Ovary (tissue), 9 donors: ENCODE measurements around the gene RBM25. TPM values are rescaled to one million over a fixed set of nuclear protein-coding genes. Genes with fewer than 3 reads are reported as not detected.

Experiments
- DNase-seq, 5 donors: peaks; one replicate each; pipeline ENCODE4 v3.0.0-alpha.2; 2019 to 2020
- H3K27ac ChIP-seq, 2 donors: fragments of 200-600 bp; one replicate each; pipeline versions ENCODE4 v1.5.1 to v1.8.0; 2019 to 2022
- H3K27me3 ChIP-seq: fragments of 200-600 bp; one replicate; pipeline ENCODE4 v1.8.0; 2022
- H3K36me3 ChIP-seq: fragments of 200-600 bp; sonication (generic); one replicate; pipeline ENCODE4 v1.5.1; 2019
- H3K4me1 ChIP-seq: one replicate; pipeline ENCODE4 v1.8.1; 2013; ENCODE audit warnings: mild to moderate bottlenecking, moderate library complexity; ENCODE audit not compliant: insufficient read depth
- H3K4me3 ChIP-seq: fragments of 200-600 bp; sonication (generic); one replicate; pipeline ENCODE4 v1.5.1; 2017
- H3K9me3 ChIP-seq, 2 donors: fragments of 200-600 bp in 1 of 2; sonication (generic) in 1 of 2; one replicate each; pipeline versions ENCODE4 v1.5.1 to v1.8.1; 2013 to 2019; ENCODE audit warnings: mild to moderate bottlenecking in 1 of 2, moderate library complexity in 1 of 2
- EP300 ChIP-seq: sonication (generic); formaldehyde crosslinking; IDR thresholded peaks from one replicate; pipeline ENCODE4 v1.6.1; 2017; ENCODE audit warnings: antibody characterized with exemption
- POLR2A ChIP-seq: fragments of 450-650 bp; IDR thresholded peaks from one replicate; pipeline ENCODE4 v1.6.1; 2017; ENCODE audit warnings: antibody characterized with exemption, mild to moderate bottlenecking, moderate library complexity
- WGBS, 3 donors: extraction: QIAGEN DNeasy Blood & Tissue Kit in 1 of 3; methylation state at CpG; one replicate each; pipeline versions ENCODE4 v1.1.5 to v1.1.7; 2013 to 2017; 5-methylcytosine and 5-hydroxymethylcytosine counted together
- intact Hi-C, 4 donors: fragments of 100-400 bp; cut with DNase I; formaldehyde crosslinking; loops; one replicate each; pipeline versions ENCODE4 v1.11.0 to v1.15.1; 2022 to 2023
- polyA plus RNA-seq, 2 donors: library from polyadenylated mRNA; stranded (reverse); fragments of 200-250 nt in 1 of 2; fragments of 350-450 nt in 1 of 2; fragmentation: Illumina TruSeq in 1 of 2; extraction: RNeasy Lipid Tissue Mini Kit (QIAGEN cat#74804) in 1 of 2; gene quantifications; one replicate each; pipeline ENCODE4 v1.2.3, GENCODE V29; 2013 to 2014
- total RNA-seq, 7 donors: library from RNA; depleted of rRNA in 2 of 7; stranded (reverse); fragments of >200 nt in 2 of 7; fragmentation: NEBNext Ultra II Directional in 3 of 7; extraction: Animal tissue kit (Norgen Biotek cat#: 25700) in 3 of 7; gene quantifications; one replicate each; pipeline versions ENCODE4 v1.1.0 to v1.2.4, GENCODE V29; 2016 to 2023
- TF ChIP-seq, protein P1 (sequence below), 3 donors: fragments of 450-650 bp in 2 of 3; fragments of 200-600 bp in 1 of 3; IDR thresholded peaks; one replicate each; pipeline versions ENCODE4 v1.5.1 to v1.8.0; 2016 to 2022; ENCODE audit warnings: antibody characterized with exemption in 3 of 3, mild to moderate bottlenecking in 1 of 3
- donor health status: DM: no; HTN: no; CAD: no; lungs with moderate emphysema.
- donor health status: DM: no; HTN: no; CAD: no.
- donor health status: Bipolar disorder and iron deficiency.
- donor health status: DM: yes; HTN: yes; CAD: no.
- donor health status: DM: no; HTN: no; CAD: no.
- donor health status: DM: yes; HTN: yes; CAD: no.

The RBM25 gene
- total and polyA plus RNA-seq, 9 donors = 29.1 to 81.0 (median 61.1) TPM

DNA sequence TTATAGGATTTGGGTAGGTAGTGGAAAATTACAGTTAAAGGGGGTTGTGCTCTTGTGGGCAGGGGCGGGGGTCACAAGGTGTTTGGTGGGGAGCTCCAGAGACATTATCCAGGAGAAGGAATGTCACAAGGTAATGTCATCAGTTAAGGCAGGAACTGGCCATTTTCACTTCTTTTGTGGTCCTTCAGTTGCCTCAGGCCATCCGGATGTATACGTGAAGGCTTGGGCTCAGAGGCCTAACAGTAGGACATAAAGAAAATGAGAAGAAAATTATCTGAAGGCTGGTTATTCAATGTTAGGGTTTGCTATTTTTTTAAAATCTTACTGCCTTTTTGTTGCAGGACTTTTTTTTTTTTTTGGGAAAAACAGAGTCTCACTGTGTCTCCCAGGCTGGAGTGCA lies 75.5 kb downstream of the RBM25 start:
- intact Hi-C loops = no loop called here
- H3K4me1 ChIP-seq = peaks cover 8% of the 10 kb centered on the region
- no peak for DNase-seq
- no peak for TF ChIP-seq POLR2A
- TF ChIP-seq, protein P1, sequence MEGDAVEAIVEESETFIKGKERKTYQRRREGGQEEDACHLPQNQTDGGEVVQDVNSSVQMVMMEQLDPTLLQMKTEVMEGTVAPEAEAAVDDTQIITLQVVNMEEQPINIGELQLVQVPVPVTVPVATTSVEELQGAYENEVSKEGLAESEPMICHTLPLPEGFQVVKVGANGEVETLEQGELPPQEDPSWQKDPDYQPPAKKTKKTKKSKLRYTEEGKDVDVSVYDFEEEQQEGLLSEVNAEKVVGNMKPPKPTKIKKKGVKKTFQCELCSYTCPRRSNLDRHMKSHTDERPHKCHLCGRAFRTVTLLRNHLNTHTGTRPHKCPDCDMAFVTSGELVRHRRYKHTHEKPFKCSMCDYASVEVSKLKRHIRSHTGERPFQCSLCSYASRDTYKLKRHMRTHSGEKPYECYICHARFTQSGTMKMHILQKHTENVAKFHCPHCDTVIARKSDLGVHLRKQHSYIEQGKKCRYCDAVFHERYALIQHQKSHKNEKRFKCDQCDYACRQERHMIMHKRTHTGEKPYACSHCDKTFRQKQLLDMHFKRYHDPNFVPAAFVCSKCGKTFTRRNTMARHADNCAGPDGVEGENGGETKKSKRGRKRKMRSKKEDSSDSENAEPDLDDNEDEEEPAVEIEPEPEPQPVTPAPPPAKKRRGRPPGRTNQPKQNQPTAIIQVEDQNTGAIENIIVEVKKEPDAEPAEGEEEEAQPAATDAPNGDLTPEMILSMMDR (IDR thresholded peaks at IDR 0.05) = no peak
- 91 to 95% (median 93%) methylated on average over 3 of the region's 3 CpGs for WGBS, 3 donors
- no peaks in the 10 kb centered on the region for H3K27me3 ChIP-seq
- no peaks in the 10 kb centered on the region for H3K9me3 ChIP-seq
- no peak overlapping the region for H3K4me3 ChIP-seq
- H3K27ac ChIP-seq = no peak overlapping the region
- H3K36me3 ChIP-seq = no peaks in the 10 kb centered on the region

DNA sequence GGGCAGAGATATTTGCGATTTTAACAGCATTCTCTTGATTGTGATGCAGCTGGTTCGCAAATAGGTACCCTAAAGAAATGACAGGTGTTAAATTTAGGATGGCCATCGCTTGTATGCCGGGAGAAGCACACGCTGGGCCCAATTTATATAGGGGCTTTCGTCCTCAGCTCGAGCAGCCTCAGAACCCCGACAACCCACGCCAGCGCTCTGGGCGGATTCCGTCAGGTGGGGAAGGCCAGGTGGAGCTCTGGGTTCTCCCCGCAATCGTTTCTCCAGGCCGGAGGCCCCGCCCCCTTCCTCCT lies 77.7 kb downstream of the RBM25 start:
- WGBS, 3 donors = 0 to 1% (median 1%) methylated on average over 15 to 16 of the region's 16 CpGs
- peaks cover 12% of the 10 kb centered on the region for H3K4me1 ChIP-seq
- peak overlapping the region; percentile 89 for H3K4me3 ChIP-seq
- no peaks in the 10 kb centered on the region for H3K9me3 ChIP-seq
- peak overlapping the region in 1 of 2 donors; percentile 81 for H3K27ac ChIP-seq
- intact Hi-C loops = no loop called here
- H3K36me3 ChIP-seq = no peaks in the 10 kb centered on the region
- H3K27me3 ChIP-seq = no peaks in the 10 kb centered on the region
- DNase-seq = no peak
- TF ChIP-seq EP300 (no peak), POLR2A (no peak)
- TF ChIP-seq, protein P1 (IDR thresholded peaks at IDR 0.05) = no peak

DNA sequence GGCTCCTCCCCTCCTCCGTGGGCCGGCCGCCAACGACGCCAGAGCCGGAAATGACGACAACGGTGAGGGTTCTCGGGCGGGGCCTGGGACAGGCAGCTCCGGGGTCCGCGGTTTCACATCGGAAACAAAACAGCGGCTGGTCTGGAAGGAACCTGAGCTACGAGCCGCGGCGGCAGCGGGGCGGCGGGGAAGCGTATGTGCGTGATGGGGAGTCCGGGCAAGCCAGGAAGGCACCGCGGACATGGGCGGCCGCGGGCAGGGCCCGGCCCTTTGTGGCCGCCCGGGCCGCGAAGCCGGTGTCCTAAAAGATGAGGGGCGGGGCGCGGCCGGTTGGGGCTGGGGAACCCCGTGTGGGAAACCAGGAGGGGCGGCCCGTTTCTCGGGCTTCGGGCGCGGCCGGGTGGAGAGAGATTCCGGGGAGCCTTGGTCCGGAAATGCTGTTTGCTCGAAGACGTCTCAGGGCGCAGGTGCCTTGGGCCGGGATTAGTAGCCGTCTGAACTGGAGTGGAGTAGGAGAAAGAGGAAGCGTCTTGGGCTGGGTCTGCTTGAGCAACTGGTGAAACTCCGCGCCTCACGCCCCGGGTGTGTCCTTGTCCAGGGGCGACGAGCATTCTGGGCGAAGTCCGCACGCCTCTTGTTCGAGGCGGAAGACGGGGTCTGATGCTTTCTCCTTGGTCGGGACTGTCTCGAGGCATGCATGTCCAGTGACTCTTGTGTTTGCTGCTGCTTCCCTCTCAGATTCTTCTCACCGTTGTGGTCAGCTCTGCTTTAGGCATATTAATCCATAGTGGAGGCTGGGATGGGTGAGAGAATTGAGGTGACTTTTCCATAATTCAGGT lies 78.3 kb downstream of the RBM25 start, which contains the start of gene PSEN1:
PSEN1 (plus strand) TSS at position 121 of the 839 bp plus-strand sequence. CDS start 11,513 bp downstream, outside the sequence.
- WGBS, 3 donors = 1% methylated on average over 53 to 71 of the region's 71 CpGs
- H3K36me3 ChIP-seq = no peaks in the 10 kb centered on the region
- intact Hi-C loops = no loop called here
- H3K27ac ChIP-seq = peak within 1 kb of the TSS; percentile 79 to 81
- peaks cover 13% of the 10 kb centered on the region for H3K4me1 ChIP-seq
- H3K4me3 ChIP-seq = peak within 1 kb of the TSS; percentile 89
- DNase-seq = peak; percentile 94 to 99 (median 98)
- no peaks in the 10 kb centered on the region for H3K27me3 ChIP-seq
- no peak for TF ChIP-seq EP300
- peak; percentile 81 for TF ChIP-seq POLR2A
- H3K9me3 ChIP-seq = no peaks in the 10 kb centered on the region

DNA sequence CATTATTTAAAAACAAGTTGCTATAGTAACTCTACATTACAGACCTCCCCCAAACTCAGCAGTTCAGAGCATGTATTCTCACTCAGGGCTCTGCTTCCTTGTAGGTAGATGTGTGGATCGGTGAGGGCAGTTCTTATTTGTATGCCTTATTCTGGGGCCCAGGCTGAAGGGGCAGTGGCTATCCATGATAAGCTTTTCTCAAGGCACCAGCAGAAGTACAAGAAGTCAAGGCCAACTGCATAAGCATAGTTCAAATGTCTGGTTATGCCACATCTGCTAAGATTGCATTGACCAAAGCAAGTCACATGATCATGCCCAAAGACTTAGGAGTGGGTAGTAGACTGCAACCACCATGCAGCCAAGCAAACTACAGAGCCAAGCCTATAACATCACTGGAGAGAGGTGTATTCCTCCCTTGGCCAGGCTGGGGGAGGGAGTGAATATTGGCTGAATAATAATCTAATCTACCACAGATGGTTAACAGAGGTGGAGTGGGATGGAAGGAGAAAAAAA lies 82.5 kb downstream of the RBM25 start:
- Histone ChIP-seq H3K27me3 (no peaks in the 10 kb centered on the region), H3K4me1 (peaks cover 19% of the 10 kb centered on the region), H3K4me3 (no peak overlapping the region), H3K27ac (no peak overlapping the region), H3K36me3 (no peaks in the 10 kb centered on the region), H3K9me3 (no peaks in the 10 kb centered on the region)
- intact Hi-C loops = no loop called here
- no peak for DNase-seq
- TF ChIP-seq POLR2A = no peak
- no peak for TF ChIP-seq EP300
- WGBS, 3 donors = 70 to 81% (median 78%) methylated on average over 1 of the region's 1 CpG

DNA sequence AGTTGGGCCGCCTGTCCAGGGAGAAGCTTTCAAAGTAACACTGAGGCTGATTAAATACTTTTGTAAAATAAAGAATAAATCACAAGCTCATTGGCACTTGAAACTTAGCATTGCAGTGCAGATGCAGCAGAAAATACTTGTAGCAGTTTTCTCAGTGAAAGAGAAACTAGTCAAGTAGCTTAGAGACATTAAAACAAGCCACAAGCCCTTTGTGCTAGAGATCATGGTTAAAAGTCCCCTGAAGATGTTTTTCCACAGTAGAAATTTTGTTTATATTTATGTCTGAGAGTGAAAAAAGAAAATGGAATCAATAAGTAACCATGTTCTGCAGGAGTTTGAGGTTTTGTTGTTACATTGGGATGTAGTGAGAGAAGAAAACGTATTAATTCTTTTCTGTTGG lies 83.9 kb downstream of the RBM25 start:
- Histone ChIP-seq H3K4me3 (no peak overlapping the region), H3K27me3 (no peaks in the 10 kb centered on the region), H3K9me3 (no peaks in the 10 kb centered on the region), H3K27ac (no peak overlapping the region), H3K4me1 (peaks cover 19% of the 10 kb centered on the region), H3K36me3 (no peaks in the 10 kb centered on the region)
- TF ChIP-seq EP300 = no peak
- no peak for TF ChIP-seq POLR2A
- TF ChIP-seq, protein P1 (IDR thresholded peaks at IDR 0.05) = no peak
- no peak for DNase-seq
- WGBS, 3 donors = 38 to 58% (median 42%) methylated on average over 2 of the region's 2 CpGs
- intact Hi-C loops = no loop called here
